HCT116 (cell line): ENCODE measurements around the gene CACNA1C. TPM values are rescaled to one million over a fixed set of nuclear protein-coding genes. Genes with fewer than 3 reads are reported as not detected.

Experiments
- ATAC-seq: fragments of 200-7000 bp; cut with Tn5 transposase; 2 replicates; pipeline ENCODE4 v1.9.1; 2020; ENCODE audit warnings: mild to moderate bottlenecking, moderate library complexity
- BruUV-seq: library from RNA; stranded (reverse); fragments of 400-500 nt; replicated peaks from 2 replicates; lab custom pipeline; 2021; lab: Mats Ljungman, UMichigan
- CTCF ChIA-PET: fragments of 300-600 bp; sonication (Branson Sonifier 250); formaldehyde crosslinking; loops from one replicate; lab custom pipeline; 2021; ENCODE audit warnings: antibody characterized with exemption; lab: Charles Lee
- POLR2A ChIA-PET: fragments of 300-600, 350-600 bp; sonication (Branson Sonifier 250); formaldehyde crosslinking; loops from one replicate; lab custom pipeline; 2021; ENCODE audit warnings: antibody characterized with exemption; lab: Charles Lee
- RAD21 ChIA-PET, 2 experiments: fragments of 300-600 bp; sonication (Branson Sonifier 250); formaldehyde crosslinking; loops; one replicate each; lab custom pipeline; 2023; ENCODE audit warnings: low total read pairs in 2 of 2; ENCODE audit not compliant: uncharacterized antibody in 2 of 2, unreplicated experiment in 2 of 2, low non-redundant PET in 1 of 2; lab: Charles Lee
- DNase-seq: peaks from one replicate; pipeline ENCODE4 v3.0.0-alpha.2; 2010; ENCODE audit warnings: low read depth, low spot score
- H2AFZ ChIP-seq: fragments of 200-600 bp; shearing (Covaris generic), sonication (generic); 2 replicates; pipeline ENCODE4 v1.6.1; 2017; ENCODE audit warnings: low read depth, mixed run types, mixed read lengths, antibody characterized with exemption, low read length; ENCODE audit not compliant: poor library complexity, severe bottlenecking
- H3K27ac ChIP-seq: 2 replicates; pipeline ENCODE4 v1.5.1; 2012; ENCODE audit warnings: low read depth, low read length
- H3K27me3 ChIP-seq: fragments of 200-600 bp; sonication (generic); 2 replicates; pipeline ENCODE4 v1.6.1; 2016; ENCODE audit warnings: mixed run types, low read length, mixed read lengths; ENCODE audit not compliant: insufficient read depth
- H3K36me3 ChIP-seq, 2 experiments: fragments of 200-500 bp in 1 of 2; fragments of 200-600 bp in 1 of 2; sonication (Bioruptor generic) in 1 of 2; sonication (generic) in 1 of 2; 2 replicates each; pipeline versions ENCODE4 v1.5.1 to v1.6.1; 2014 to 2016; ENCODE audit warnings: low read length in 2 of 2, inconsistent platforms in 1 of 2, mixed read lengths in 1 of 2, mixed run types in 1 of 2; ENCODE audit not compliant: insufficient read depth in 2 of 2, control insufficient read depth in 1 of 2
- H3K4me1 ChIP-seq, 2 experiments: fragments of 200-600 bp in 1 of 2; sonication (generic) in 1 of 2; 2 replicates each; pipeline versions ENCODE4 v1.5.1 to v1.6.1; 2012 to 2017; ENCODE audit warnings: low read length in 2 of 2, inconsistent platforms in 1 of 2, mild to moderate bottlenecking in 1 of 2, mixed read lengths in 1 of 2, mixed run types in 1 of 2, moderate library complexity in 1 of 2; ENCODE audit not compliant: insufficient read depth in 2 of 2, control insufficient read depth in 1 of 2
- H3K4me2 ChIP-seq: fragments of 200-600 bp; sonication (generic); 2 replicates; pipeline ENCODE4 v1.6.1; 2017; ENCODE audit warnings: mixed run types, low read length, mixed read lengths
- H3K4me3 ChIP-seq, 2 experiments: fragments of 200-600 bp in 1 of 2; sonication (generic) in 1 of 2; replicated peaks in 1 of 2; 2 replicates each; pipeline ENCODE4 v1.5.1; 2011 to 2016; ENCODE audit warnings: low read length in 2 of 2, control low read depth in 1 of 2, low read depth in 1 of 2, mild to moderate bottlenecking in 1 of 2, mixed read lengths in 1 of 2, mixed run types in 1 of 2
- H3K79me2 ChIP-seq: fragments of 200-600 bp; sonication (generic); 2 replicates; pipeline ENCODE4 v1.6.1; 2017; ENCODE audit warnings: mild to moderate bottlenecking, mixed run types, low read length, moderate library complexity, mixed read lengths; ENCODE audit not compliant: insufficient read depth
- H3K9ac ChIP-seq: fragments of 200-600 bp; sonication (generic); 2 replicates; pipeline ENCODE4 v1.6.1; 2016; ENCODE audit warnings: low read length, mixed read lengths
- H3K9me2 ChIP-seq: fragments of 200-600 bp; sonication (generic), shearing (Covaris generic); 2 replicates; pipeline ENCODE4 v1.6.1; 2017; ENCODE audit warnings: mixed run types, mild to moderate bottlenecking, moderate library complexity; ENCODE audit not compliant: insufficient read depth
- H3K9me3 ChIP-seq, 2 experiments: fragments of 200-500 bp in 1 of 2; fragments of 200-600 bp in 1 of 2; sonication (Bioruptor generic) in 1 of 2; sonication (generic) in 1 of 2; 2 replicates each; pipeline ENCODE4 v1.6.1; 2014 to 2017; ENCODE audit warnings: low read length in 2 of 2, mixed read lengths in 2 of 2, inconsistent platforms in 1 of 2, low read depth in 1 of 2, mild to moderate bottlenecking in 1 of 2, mixed run types in 1 of 2, moderate library complexity in 1 of 2; ENCODE audit not compliant: control insufficient read depth in 1 of 2, insufficient read depth in 1 of 2
- H4K20me1 ChIP-seq: fragments of 200-600 bp; sonication (generic), shearing (Covaris generic); 2 replicates; pipeline ENCODE4 v1.6.1; 2017; ENCODE audit warnings: mixed run types, mild to moderate bottlenecking, moderate library complexity; ENCODE audit not compliant: insufficient read depth
- CEBPB ChIP-seq: IDR thresholded peaks from 2 replicates; pipeline ENCODE4 v1.6.1; 2012; ENCODE audit warnings: low read depth
- ELF1 ChIP-seq: IDR thresholded peaks from 2 replicates; pipeline ENCODE4 v1.6.1; 2012; ENCODE audit warnings: low read depth, borderline replicate concordance
- EZH2 ChIP-seq: fragments of 200-600 bp; sonication (generic); IDR thresholded peaks from 2 replicates; pipeline ENCODE4 v1.6.1; 2017; ENCODE audit warnings: antibody characterized with exemption, mixed run types
- EZH2phosphoT487 ChIP-seq: fragments of 200-600 bp; IDR thresholded peaks from 2 replicates; pipeline ENCODE4 v1.6.1; 2018; ENCODE audit warnings: antibody characterized with exemption, borderline replicate concordance
- JUND ChIP-seq: IDR thresholded peaks from 2 replicates; pipeline ENCODE4 v1.6.1; 2012
- POLR2A ChIP-seq: IDR thresholded peaks from 2 replicates; pipeline ENCODE4 v1.7.0; 2011; ENCODE audit warnings: borderline replicate concordance; ENCODE audit not compliant: insufficient read depth, insufficient read length; ENCODE audit errors: extremely low read depth
- POLR2AphosphoS5 ChIP-seq: IDR thresholded peaks from 2 replicates; pipeline ENCODE4 v1.6.1; 2011; ENCODE audit warnings: mild to moderate bottlenecking, low read depth, low read length, moderate library complexity
- RAD21 ChIP-seq: IDR thresholded peaks from 2 replicates; pipeline ENCODE4 v1.6.1; 2012; ENCODE audit warnings: low read depth, mild to moderate bottlenecking
- SIN3A ChIP-seq: IDR thresholded peaks from 2 replicates; pipeline ENCODE4 v1.6.1; 2012; ENCODE audit warnings: low read depth
- SP1 ChIP-seq: IDR thresholded peaks from 2 replicates; pipeline ENCODE4 v1.6.1; 2012; ENCODE audit warnings: low read depth
- SRF ChIP-seq: IDR thresholded peaks from 2 replicates; pipeline ENCODE4 v1.6.1; 2012; ENCODE audit warnings: low read depth
- ZFX ChIP-seq: fragments of 450-650 bp; IDR thresholded peaks from 2 replicates; pipeline ENCODE4 v1.6.1; 2017
- intact Hi-C: fragments of 100-400 bp; cut with micrococcal nuclease; formaldehyde crosslinking; loops from 2 replicates; pipeline ENCODE4 v1.10.0; 2022
- total RNA-seq: library from RNA; stranded (reverse); gene quantifications from one replicate; pipeline ENCODE4 v1.2.1, GENCODE V29; 2021; ENCODE audit not compliant: unreplicated experiment
- TF ChIP-seq, protein P1 (sequence below), 3 experiments: fragments of 200-600 bp in 1 of 3; sonication (generic) in 1 of 3; IDR thresholded peaks in 2 of 3; conservative IDR thresholded peaks in 1 of 3; 2 replicates each; pipeline ENCODE4 v1.5.1; 2012 to 2017; ENCODE audit warnings: low read depth in 2 of 3, low read length in 2 of 3, antibody characterized with exemption in 1 of 3, borderline replicate concordance in 1 of 3, control low read depth in 1 of 3, mild to moderate bottlenecking in 1 of 3, mixed read lengths in 1 of 3, mixed run types in 1 of 3, moderate library complexity in 1 of 3; ENCODE audit not compliant: insufficient read depth in 1 of 3
- TF ChIP-seq, protein P2 (sequence below): IDR thresholded peaks from 2 replicates; pipeline ENCODE4 v1.6.1; 2012

Gene CACNA1C
- total RNA-seq, 1 experiment from 2014 or later: 0.05 TPM

DNA sequence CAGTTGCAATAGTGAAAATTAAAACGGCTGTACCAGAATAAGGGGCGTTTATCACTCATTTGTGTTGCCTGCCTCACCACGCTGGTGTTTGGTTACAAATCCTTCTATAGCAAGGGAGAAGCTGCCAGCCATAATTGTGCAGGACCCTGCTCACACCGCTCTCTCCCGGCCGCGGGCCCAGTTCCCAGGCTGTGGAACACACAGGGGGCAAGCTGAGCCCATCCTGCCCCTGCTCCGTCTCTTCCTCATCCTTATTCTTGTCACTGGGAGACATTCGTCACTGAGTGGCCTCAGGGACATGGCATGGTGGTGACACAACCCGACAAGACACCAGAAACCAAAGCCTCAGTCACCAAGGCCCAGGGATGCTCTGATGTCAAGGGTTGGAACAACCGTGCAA lies 625.6 kb downstream of the CACNA1C start:
- no peaks in the 10 kb centered on the region for H3K36me3 ChIP-seq

GRCh38 chr12:2679068-2679815 lies 626.5 kb downstream of the CACNA1C start:
- Histone ChIP-seq H3K27ac (no peak overlapping the region), H3K4me2 (no peak overlapping the region), H3K36me3 (no peaks in the 10 kb centered on the region), H3K9me3 (no peaks in the 10 kb centered on the region), H2AFZ (no peak overlapping the region), H3K79me2 (no peaks in the 10 kb centered on the region), H3K27me3 (peaks cover 11% of the 10 kb centered on the region; the same call in 1 of the 2 replicates), H3K4me1 (no peaks in the 10 kb centered on the region), H3K9ac (no peak overlapping the region), H3K4me3 (no peak overlapping the region), H4K20me1 (no peaks in the 10 kb centered on the region), H3K9me2 (no peaks in the 10 kb centered on the region)
- POLR2A ChIA-PET: no interaction called here
- no TSS peak for BruUV-seq
- CTCF ChIA-PET: no interaction called here
- RAD21 ChIA-PET: no interaction called here
- intact Hi-C loops: no loop called here
- no peak for ATAC-seq
- DNase-seq: no peak
- no peak for TF ChIP-seq SRF
- no peak for TF ChIP-seq ZFX
- TF ChIP-seq SP1: no peak
- TF ChIP-seq JUND: no peak
- no peak for TF ChIP-seq ELF1
- TF ChIP-seq, protein P1, sequence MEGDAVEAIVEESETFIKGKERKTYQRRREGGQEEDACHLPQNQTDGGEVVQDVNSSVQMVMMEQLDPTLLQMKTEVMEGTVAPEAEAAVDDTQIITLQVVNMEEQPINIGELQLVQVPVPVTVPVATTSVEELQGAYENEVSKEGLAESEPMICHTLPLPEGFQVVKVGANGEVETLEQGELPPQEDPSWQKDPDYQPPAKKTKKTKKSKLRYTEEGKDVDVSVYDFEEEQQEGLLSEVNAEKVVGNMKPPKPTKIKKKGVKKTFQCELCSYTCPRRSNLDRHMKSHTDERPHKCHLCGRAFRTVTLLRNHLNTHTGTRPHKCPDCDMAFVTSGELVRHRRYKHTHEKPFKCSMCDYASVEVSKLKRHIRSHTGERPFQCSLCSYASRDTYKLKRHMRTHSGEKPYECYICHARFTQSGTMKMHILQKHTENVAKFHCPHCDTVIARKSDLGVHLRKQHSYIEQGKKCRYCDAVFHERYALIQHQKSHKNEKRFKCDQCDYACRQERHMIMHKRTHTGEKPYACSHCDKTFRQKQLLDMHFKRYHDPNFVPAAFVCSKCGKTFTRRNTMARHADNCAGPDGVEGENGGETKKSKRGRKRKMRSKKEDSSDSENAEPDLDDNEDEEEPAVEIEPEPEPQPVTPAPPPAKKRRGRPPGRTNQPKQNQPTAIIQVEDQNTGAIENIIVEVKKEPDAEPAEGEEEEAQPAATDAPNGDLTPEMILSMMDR (IDR thresholded peaks at IDR 0.05 in 2 of 3, conservative IDR thresholded peaks at IDR 0.05 in 1 of 3; ENCODE audit: borderline replicate concordance in 1 of 3, insufficient read depth in 1 of 3, low read depth in 2 of 3, low read length in 2 of 3): no peak
- no peak for TF ChIP-seq POLR2AphosphoS5
- TF ChIP-seq RAD21: no peak
- TF ChIP-seq, protein P2, sequence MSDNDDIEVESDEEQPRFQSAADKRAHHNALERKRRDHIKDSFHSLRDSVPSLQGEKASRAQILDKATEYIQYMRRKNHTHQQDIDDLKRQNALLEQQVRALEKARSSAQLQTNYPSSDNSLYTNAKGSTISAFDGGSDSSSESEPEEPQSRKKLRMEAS: no peak
- TF ChIP-seq EZH2: no peak
- TF ChIP-seq POLR2A: no peak
- TF ChIP-seq CEBPB: no peak
- no peak for TF ChIP-seq EZH2phosphoT487

More for the DNA sequence above, 625.6 kb downstream of the CACNA1C start:
- ATAC-seq (no peak), DNase-seq (no peak)
- peaks cover 11% of the 10 kb centered on the region; the same call in 1 of the 2 replicates for H3K27me3 ChIP-seq
- ChIA-PET POLR2A (no interaction called here), CTCF (no interaction called here)
- no peak overlapping the region for H3K4me3 ChIP-seq
- BruUV-seq: no TSS peak
- intact Hi-C loops: no loop called here
- no peak overlapping the region for H3K27ac ChIP-seq
- H3K4me1 ChIP-seq: no peaks in the 10 kb centered on the region
- no peaks in the 10 kb centered on the region for H3K79me2 ChIP-seq
- no peaks in the 10 kb centered on the region for H3K9me3 ChIP-seq
- no peaks in the 10 kb centered on the region for H3K9me2 ChIP-seq
- no peak overlapping the region for H3K4me2 ChIP-seq
- TF ChIP-seq POLR2AphosphoS5 (no peak), SIN3A (no peak), EZH2 (no peak)
- TF ChIP-seq, protein P1 (IDR thresholded peaks at IDR 0.05 in 2 of 3, conservative IDR thresholded peaks at IDR 0.05 in 1 of 3; ENCODE audit: borderline replicate concordance in 1 of 3, insufficient read depth in 1 of 3, low read depth in 2 of 3, low read length in 2 of 3): no peak
- TF ChIP-seq, all 23 proteins: peak for 0
- Histone ChIP-seq H2AFZ (no peak overlapping the region), H3K9ac (no peak overlapping the region), H4K20me1 (no peaks in the 10 kb centered on the region)
- RAD21 ChIA-PET: interaction anchor here in 1 of 2 experiments (0.6 kb wide), 1 partner anchor 384 kb away, joined by 3 read pairs; no protein-coding TSS in a partner anchor
